Measurements from ENCODE around the gene CTDSPL.

- TF ChIP-seq EZH2 (IDR thresholded peaks at IDR 0.05): no peak
- TF ChIP-seq POLR2AphosphoS5 (IDR thresholded peaks at IDR 0.05; ENCODE audit: borderline replicate concordance, low read depth, low read length): no peak
Measured at GRCh38 chr3:38008191-38008701, 146.6 kb downstream of the CTDSPL start.
